COLO829 (cell line): ENCODE results near the gene FSTL4.
"Not testable (repeated sequence)": the region's sequence is repeated elsewhere in the genome, so short reads cannot be mapped to it uniquely, and the experiment has no call there.

Source experiments
- DNase-seq: peaks from one replicate; pipeline ENCODE4 v3.0.0; 2012; ENCODE audit warnings: low spot score

Gene FSTL4

DNA sequence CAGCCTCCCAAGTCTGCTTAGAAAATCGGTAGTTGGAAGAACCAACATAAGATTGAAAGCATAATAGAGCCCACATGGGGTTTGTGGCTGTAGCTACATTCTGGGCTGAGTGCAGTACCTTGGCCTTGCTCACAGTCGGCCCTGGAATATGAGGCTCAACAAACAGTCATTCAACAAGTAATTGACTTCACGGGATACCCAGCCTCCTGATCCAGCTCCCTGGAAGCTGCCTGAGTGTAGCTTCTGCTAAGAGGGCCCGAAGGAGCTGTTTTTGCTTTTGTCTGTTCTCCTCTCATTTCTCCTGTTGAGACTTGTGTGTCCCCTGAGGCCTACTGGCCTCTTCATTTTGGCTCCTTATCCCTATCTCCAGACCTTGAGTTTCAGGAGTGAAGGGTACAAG, 389.8 kb downstream of the FSTL4 start:
- no peak for DNase-seq

DNA sequence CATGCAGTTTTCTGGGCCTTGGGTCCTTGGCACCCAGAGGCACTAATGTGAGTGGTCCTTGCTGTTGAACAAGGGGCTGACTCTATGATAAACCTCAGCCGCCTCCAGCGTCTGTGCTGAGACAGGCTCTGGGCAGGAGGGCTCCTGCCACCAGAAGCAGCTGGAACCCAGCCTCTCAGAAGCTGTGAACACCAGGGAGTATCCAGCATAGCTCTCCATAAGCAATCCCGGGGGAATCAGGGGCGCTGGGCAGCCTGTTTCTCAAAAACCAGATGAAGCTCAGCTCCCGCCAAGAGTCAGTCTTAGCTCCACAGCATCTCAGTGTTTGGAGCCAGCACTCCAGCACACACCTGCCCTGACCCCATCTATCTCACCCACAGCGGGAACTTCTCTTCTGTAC, 390.3 kb downstream of the FSTL4 start:
- DNase-seq, result no peak

DNA sequence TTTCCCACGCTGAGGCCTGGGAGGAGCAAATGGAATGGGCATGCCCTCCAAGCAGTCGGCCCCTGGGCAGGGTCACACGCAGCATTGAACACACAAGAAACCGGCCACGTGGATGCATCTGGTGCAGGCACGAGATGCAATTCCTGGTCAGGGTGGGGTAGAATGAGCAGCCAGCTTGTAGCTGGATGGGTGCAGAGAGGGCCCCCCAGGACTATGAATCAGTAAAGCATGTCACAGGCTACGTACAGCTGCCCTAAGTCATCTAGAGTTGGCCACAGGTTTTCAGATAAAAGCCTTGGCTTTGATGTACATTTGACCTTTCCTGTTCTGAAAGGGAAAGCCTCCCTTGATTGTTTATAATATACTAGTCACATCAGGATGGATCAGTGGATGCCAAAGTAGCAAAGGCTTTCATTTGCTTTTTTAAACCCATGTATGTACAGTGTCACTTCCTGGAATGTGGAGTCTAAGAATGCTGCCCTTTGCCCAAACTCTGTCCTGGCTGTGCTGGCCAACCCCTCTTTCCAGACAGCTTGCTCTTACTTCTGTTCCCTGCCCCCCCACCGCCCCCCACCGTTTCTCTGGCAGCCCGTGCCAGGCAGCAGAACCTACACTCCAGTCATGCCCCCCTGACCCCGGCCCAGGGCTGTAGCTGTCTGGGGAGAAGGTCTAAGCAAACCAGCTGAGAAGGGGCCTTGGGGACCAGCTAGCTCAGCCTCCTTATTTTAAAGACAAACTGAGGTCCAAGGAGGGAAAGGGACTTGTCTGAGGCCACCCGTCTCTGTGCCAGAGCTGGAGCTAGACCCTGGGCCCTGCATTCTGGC, 391.3 kb downstream of the FSTL4 start:
- DNase-seq, result no peak

DNA sequence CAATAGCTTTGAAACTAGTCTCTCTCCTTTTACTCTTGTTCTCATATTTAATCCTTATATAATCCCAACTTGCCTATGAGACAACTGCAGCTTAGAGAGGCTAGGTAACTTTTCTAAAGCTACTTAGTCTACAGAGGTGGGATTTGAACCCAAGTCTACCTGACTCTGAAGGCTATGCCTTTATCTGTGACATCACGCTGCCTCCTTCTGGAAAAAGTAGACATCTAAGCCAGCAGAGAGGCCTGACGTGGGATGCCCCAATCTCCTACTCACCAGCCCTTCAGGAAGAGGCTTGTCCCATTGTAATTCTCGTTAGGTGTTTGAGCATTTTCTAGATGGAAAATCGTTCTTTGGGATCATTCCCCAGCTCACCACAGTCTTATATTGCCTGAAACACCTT, 393.0 kb downstream of the FSTL4 start:
- DNase-seq, result no peak

DNA sequence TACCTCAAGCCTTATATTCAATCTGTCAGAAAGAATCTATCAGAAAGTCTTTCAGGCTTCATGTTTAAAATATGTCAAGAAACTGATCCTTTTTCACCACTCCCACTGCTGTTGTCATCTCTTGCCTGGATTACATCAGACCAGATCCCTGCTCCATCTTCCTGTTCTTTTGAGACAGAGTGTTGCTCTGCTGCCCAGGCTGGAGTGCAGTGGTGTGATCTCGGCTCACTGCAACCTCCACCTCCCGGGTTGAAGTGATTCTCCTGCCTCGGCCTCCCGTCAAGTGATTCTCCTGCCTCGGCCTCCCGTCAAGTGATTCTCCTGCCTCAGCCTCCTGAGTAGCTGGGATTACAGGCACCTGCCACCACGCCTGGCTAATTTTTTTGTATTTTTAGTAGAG, 396.2 kb downstream of the FSTL4 start:
- DNase-seq, result not testable (repeated sequence)

DNA sequence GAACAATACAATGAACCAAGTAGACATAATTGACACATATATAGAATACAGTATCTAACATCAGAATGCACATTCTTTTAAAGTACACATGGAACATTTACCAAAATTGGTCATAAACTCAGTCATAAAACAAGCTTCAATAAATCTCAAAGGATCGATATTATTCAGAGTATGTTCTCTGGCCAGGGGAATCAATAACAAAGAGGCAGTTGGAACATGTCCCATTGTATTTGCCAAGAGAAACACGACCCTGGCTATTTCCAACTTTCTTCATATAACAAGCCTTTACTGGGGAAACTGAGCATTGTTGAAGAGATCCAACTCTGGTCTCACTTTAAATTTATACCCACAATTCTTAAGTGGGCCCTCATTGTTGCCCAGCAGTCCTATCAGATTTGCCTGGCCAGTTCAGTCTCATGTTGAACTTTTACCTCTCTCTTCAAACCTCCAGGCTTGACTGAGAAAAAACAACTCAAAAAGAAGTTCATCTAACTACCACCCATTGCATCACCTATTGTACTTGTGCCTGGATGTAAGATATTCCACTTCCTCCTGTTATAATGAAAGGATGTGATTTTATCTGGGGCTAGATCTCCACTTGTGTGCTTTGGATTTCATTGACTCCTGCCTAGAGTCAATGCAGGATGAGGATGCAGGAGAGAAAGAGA, 398.1 kb downstream of the FSTL4 start:
- no peak for DNase-seq

DNA sequence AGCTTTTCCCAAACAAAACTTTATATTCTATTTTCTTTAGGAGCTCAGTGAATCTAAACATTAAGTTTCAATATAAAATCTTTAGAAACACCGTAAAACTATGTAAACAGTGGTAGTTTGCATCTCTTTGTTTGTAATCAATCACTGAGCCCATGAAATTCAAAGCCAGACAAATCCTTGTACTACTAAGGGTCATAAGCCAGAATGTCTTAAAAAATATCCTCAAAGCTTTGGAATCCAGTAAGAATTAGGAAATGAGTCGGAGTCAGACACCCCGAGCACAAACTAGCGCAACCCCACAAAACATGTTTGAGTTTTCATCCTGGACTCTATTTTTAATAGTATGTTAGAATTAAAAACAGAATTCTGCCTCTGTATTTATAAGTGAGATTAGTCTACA, 406.7 kb downstream of the FSTL4 start:
- DNase-seq, result no peak

DNA sequence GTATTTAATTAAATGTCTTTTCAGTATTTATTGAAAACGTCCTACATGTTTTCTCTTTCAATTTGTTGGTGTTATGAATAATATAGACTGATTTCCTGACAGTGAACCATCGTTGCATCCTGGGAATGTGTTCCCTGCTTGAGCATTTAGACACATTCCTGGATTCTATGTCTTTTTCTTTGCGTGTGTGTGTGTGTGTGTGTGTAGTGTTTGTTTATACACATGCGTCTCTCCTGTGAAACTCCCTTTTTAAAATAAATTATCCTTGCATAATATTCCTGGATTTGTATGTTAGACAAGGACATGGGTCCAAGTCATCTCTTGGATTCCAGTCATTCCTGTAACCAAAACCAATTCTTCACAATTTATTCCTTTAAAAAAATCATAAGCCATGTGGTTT, 407.1 kb downstream of the FSTL4 start:
- no peak for DNase-seq

DNA sequence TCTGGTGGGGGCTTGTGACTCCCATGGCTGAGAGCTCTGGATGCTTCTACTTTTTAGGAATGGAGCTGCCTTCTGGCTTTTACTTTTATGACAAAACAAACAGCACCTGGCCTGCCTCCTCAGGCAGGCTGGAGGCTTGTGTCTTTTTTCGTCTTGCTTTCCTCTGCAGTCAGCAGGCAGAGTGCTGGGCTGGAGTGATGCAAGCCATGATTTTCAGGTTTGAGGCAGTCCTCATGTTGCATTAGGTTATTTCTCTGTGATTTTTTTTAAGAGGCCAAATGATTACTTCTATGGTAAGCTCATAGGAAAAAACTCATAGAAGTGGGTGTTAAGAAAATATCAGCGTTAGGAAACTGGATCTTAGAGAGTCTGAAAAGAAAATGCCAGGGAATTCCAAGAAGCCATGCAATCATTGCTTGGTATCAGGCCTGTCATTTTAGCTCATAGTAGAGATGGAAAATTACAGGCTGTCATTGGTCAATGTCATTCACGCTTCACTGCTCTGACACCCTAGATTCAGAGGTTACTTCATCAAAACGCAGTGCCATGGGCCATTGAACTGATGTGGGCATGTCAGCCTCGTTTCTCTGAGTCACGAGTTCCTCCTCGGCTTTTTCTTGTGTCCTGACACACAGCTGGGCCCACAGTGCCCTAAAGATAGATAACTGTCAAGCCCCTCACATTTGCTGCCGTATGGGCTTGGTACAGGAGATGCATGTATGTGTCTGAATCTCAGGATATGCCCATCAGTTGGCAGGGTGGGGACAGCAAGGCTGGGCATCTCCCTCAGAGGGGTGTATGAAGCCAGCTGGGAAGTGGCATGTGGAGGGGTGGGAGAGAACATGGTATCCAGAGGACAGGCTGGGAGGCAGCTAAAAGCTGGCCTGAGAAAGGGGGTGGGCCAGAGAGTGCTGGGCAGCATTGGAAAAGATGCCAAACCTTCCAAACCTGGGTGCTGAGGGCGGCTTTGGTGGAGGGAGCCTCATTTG, 408.7 kb downstream of the FSTL4 start:
- no peak for DNase-seq

DNA sequence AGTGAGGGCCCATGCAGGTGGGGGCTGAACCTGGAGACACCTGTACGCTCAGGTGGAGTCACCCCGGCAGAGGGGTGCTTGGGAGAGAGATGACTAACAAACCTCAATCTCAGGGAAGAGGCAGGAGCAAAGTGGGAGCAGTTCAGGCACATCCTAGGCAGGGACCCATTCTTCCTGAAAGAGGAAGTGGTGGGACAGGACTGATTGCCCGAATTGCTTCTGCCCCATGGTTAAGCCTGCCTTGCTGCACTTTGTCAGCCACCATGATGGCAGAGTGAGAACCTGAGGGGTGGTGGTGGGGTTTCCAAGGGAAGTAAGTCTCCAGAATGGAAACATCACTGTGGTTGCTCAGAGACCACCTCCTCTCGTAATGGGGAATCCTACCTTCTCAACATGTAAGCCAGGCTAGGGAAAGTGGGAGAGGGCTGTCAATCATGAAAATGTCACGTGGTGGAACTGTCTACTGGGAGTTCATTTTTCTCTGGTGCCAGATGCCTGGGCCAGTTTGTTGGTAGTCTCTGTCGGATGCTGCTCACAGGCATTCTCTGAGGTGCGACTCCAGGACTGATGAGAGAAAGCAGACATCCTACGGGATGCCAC, 410.2 kb downstream of the FSTL4 start:
- DNase-seq, result no peak

DNA sequence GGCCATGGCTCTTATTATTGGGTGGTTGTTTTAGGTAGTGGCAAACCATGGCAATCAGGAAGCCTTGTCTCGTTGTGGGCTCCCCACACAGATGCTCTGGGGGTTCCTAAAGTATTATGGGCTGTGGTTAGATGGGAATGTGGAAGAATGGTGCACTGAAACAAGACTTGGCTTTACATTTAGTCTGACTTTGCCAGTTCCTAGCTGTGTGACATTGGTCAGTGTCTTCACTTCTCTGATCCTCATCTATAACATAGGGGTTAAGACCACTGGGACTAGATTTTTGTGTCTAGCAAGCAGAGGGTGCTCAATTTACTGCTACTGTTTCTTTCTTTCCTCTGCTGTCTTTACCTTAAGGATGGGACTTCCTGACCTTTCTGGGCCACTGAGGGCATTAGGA, 411.0 kb downstream of the FSTL4 start:
- DNase-seq, result no peak

DNA sequence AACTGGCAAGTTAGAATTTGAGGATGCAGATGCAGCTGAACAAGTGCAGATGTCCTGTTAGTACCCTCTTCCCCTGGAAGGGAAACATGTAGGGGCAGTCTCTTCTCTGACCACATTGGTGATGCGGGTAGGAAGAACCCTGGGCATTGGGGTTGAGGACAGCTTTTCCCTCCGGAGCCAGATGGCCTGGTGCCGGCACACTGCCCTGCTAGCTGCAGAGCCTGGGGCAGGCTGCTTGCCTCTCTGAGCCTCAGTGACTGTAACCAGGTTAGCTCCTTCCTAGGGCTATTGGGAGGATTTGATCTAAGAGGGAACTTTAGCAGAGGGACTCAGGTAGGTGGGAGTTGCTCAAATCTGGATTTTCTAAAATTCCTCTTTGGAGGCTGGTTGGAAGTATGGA, 412.1 kb downstream of the FSTL4 start:
- DNase-seq, result no peak

DNA sequence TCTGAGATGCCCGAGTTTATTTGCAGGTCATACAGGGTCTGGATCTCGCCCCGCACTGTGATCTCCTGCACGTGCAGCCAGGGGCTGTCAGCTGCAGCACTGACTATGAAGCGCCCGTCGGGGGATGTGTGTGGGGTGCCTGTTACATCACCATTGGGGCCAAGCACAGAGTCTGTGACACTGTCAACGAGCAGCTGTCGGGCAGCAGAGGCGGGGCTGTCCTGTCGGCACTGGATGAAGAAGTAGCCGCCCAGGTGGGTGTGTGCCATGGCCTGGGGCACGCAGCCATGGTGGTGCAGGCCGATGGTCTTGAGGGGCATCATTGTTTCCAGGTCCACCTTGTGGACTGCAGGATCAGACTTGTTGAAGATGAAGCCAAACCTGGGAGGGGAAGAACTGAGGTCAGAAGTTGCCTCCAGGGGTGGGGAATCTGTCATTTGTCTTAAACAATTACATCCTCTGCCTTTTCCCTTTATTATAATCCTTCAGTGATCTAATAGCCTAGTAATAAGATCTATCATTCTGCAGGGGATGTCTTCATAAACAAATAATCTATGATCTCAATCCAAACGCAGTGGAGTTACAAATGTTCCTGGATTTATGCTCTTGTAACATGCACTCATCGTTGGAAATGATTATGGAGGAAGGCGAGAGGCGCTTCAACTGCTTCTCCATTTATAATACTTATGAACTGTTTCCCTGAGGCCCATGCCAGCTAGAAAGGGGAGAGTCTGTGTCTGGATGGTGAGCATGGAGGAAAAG, 412.7 kb downstream of the FSTL4 start:
- DNase-seq, result no peak

DNA sequence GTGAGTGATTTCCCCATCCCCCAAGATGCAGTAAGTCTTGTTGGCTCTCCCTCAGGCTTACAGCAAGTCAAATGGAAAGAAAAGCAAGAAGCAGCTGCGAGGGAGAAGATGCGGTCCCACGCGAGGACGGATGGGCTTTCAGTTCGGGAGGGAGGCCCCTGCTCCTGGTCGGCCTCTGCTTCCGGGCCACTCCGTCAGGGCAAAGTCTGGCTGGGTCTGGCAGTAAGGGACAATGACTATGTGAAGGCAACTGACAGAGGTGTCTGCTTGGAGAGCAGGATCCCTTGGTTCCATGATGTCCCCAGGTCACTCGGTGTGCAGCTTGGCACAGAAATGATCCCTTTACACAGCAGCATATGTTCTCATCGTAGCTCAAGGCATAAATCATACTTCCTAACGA, 413.8 kb downstream of the FSTL4 start:
- no peak for DNase-seq

DNA sequence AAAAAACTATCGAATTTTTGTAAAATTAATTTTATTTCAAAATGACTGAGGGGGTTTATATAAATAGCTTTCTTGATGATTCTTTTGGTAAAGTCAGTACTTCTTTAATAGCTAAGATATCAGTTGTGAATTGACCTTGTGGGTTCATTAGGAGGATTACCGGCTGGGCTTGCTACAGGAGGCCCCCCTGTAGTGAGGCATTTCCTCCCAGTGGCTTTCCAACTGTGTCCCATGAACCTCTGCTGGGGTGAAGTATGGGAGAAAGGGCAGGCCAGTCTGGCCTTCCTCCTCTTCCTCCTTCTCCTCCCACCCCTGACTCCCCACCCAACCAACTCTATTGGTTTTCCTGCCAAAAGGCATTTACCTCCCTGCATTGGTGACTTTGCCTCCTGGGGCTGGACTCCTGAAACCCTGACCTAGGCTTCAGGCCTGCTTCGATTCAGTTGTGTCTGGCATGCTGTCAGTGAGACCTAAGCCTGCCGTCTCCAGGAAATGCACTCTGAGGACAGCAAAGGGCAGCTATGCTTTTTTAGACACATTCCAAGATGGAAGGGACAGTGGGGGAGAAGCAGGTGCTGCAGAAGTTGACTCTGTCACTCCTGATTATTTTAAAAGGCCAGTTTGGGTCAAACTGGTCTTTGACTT, 415.8 kb downstream of the FSTL4 start:
- no peak for DNase-seq

DNA sequence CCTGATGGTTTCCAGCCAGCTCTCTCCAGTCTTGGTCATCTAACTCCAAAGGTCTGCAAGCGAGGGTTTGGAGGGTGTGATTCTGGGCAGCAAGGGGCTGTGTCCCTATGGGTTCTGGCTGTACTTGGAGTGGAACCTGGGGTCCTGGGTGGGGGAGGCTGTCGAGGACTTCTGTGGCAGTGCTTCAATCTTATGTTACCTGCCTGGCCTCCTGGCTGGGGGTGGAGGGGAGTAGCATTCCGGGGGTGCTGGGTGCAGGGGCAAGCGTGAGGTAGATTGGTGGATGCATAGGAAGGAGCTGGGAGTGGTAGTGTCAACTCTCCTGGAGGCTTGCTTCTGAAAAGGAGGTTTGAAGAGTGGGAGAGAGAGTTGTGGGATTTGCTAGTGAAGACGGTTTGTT, 417.1 kb downstream of the FSTL4 start:
- DNase-seq, result no peak

DNA sequence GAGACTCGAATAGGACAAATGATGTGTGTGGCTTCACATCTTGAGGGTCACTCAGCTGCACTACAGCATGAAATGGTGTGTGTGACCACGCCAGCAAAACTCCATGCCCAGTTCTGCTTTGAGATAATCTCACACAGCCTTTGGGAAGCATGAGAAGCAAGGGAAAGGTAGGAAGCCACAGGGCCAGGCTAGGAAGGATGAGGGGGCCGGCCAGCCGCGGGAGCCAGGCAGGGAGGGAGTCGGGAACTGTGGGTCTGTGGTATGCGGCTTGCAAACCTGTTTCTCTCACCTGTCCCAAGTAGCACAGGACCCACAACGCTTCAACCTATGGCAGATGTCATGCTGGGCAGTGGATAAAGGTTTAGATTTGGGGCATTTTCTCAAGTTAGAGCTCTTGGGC, 418.5 kb downstream of the FSTL4 start:
- DNase-seq, result no peak

DNA sequence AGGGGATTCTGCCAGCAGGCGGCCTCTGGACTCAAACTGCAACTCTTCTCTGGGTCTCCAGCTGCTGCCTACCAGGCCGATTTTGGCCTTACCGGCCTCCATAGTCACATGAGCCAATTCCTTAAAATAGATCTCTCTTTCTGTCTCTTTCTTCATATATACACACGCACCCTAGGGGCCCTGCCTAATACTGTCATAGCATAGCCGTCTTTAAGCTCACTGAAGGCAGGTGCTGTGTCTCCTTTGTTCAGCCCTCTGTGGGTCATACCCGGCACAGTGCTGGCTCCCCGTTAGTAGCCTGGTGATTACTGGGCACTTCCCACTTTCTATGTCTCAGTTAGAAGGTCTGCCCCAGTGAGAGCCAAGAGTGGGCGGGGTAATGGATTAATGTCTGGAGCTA, 419.6 kb downstream of the FSTL4 start:
- DNase-seq, result no peak

DNA sequence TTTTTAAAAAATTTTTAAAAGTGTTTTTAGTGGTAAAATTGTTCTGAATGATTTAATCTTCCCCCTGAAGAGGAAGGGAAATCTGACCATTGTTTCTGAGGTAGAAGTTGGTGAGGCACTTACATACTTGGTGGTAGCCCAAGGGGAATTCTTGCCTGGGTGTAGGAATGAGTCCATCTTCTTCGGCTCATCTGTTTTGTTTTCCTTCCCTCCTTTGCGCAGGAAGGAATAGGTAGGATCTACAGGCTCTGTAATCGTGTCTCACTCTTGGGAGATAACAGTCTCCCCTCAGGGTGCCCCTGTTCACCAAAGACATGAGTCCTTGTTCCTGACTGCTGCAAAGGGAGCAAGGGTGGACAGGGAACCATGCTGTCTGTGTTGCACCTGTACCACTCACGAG, 422.5 kb downstream of the FSTL4 start:
- no peak for DNase-seq

DNA sequence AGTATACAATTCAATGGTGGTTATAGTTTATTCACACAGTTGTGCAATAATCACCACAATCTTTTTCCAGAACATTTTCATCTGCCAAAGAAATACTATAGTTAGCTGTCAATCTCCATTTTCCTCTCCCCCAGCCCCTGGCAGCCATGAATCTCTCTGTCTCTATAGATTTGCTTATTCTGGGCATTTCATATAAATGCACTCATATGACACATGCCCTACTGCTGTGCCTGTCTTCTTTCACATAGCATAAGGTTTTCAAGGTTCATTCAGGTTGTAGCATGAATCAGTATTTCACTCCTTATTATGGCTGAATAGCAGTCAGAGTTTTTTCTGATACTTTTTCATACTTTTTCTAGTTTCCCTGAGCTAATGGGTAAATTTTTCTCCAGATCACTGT, 432.9 kb downstream of the FSTL4 start:
- no peak for DNase-seq
